PC-3 (cell line): ENCODE results near the gene LRBA. TPM values are rescaled to one million over a fixed set of nuclear protein-coding genes. Genes with fewer than 3 reads are reported as not detected.
"Not testable (repeated sequence)": the region's sequence is repeated elsewhere in the genome, so short reads cannot be mapped to it uniquely, and the experiment has no call there.

Source experiments
- ATAC-seq: fragments of 200-7000 bp; cut with Tn5 transposase; 2 replicates; pipeline ENCODE4 v1.9.1; 2020; ENCODE audit warnings: mild to moderate bottlenecking, moderate library complexity
- BruUV-seq: library from RNA; stranded (reverse); fragments of 400-500 nt; replicated peaks from 2 replicates; lab custom pipeline; 2021; lab: Mats Ljungman, UMichigan
- CTCF ChIA-PET: fragments of 300-600 bp; sonication (Branson Sonifier 250); formaldehyde crosslinking; loops from one replicate; lab custom pipeline; 2022; ENCODE audit warnings: antibody characterized with exemption; lab: Charles Lee
- POLR2A ChIA-PET: fragments of 300-600 bp; sonication (Branson Sonifier 250); formaldehyde crosslinking; loops from one replicate; lab custom pipeline; 2022; ENCODE audit warnings: antibody characterized with exemption; ENCODE audit not compliant: unreplicated experiment; lab: Charles Lee
- DNase-seq: peaks from one replicate; pipeline ENCODE4 v3.0.0-alpha.2; 2015
- H2AFZ ChIP-seq: fragments of 300-600 bp; sonication (generic); 2 replicates; pipeline ENCODE4 v1.6.0; 2016; ENCODE audit warnings: antibody characterized with exemption, low read length
- H3F3A ChIP-seq: fragments of 300-600 bp; sonication (generic); one replicate; pipeline ENCODE4 v1.6.0; 2017; ENCODE audit warnings: antibody characterized with exemption, low read length, control low read depth, mild to moderate bottlenecking; ENCODE audit not compliant: unreplicated experiment
- H3K27ac ChIP-seq: fragments of 300-600 bp; sonication (generic); 2 replicates; pipeline ENCODE4 v1.5.1; 2016; ENCODE audit warnings: mild to moderate bottlenecking, low read length
- H3K27me3 ChIP-seq: fragments of 300-600 bp; sonication (generic); 2 replicates; pipeline ENCODE4 v1.6.1; 2016; ENCODE audit warnings: low read length, mixed read lengths
- H3K36me3 ChIP-seq: fragments of 300-600 bp; sonication (generic); 2 replicates; pipeline ENCODE4 v1.6.1; 2016; ENCODE audit warnings: low read depth, mixed run types, low read length, mixed read lengths
- H3K4me1 ChIP-seq: fragments of 300-600 bp; sonication (generic); 2 replicates; pipeline ENCODE4 v1.5.1; 2016; ENCODE audit warnings: low read length; ENCODE audit not compliant: insufficient read depth
- H3K4me2 ChIP-seq: fragments of 300-600 bp; sonication (generic); 2 replicates; pipeline ENCODE4 v1.6.0; 2016; ENCODE audit warnings: low read length
- H3K4me3 ChIP-seq: fragments of 300-600 bp; sonication (generic); 2 replicates; pipeline ENCODE4 v1.5.1; 2016; ENCODE audit warnings: mild to moderate bottlenecking, low read length, mixed read lengths
- H3K79me2 ChIP-seq: fragments of 300-600 bp; sonication (generic); 2 replicates; pipeline ENCODE4 v1.6.1; 2017; ENCODE audit warnings: low read length, mixed read lengths
- H3K9ac ChIP-seq: fragments of 300-600 bp; sonication (generic); 2 replicates; pipeline ENCODE4 v1.6.0; 2016; ENCODE audit warnings: mild to moderate bottlenecking, low read length
- H3K9me2 ChIP-seq: fragments of 300-600 bp; sonication (generic); replicated peaks from 2 replicates; pipeline ENCODE4 v1.6.1; 2016; ENCODE audit warnings: mixed run types, low read length, mixed read lengths
- H3K9me3 ChIP-seq: fragments of 300-600 bp; sonication (generic); 2 replicates; pipeline ENCODE4 v1.6.1; 2016; ENCODE audit warnings: low read length, mixed read lengths
- H4K20me1 ChIP-seq: fragments of 300-600 bp; sonication (generic); 2 replicates; pipeline ENCODE4 v1.6.1; 2016; ENCODE audit warnings: low read length, mixed read lengths
- CTCF ChIP-seq: fragments of 300-600 bp; sonication (generic); conservative IDR thresholded peaks from 2 replicates; pipeline ENCODE4 v1.5.1; 2017; ENCODE audit warnings: antibody characterized with exemption, low read depth, mild to moderate bottlenecking, low read length
- EZH2 ChIP-seq: fragments of 300-600 bp; sonication (generic); IDR thresholded peaks from one replicate; pipeline ENCODE4 v1.6.1; 2017; ENCODE audit warnings: antibody characterized with exemption, mild to moderate bottlenecking, low read length; ENCODE audit not compliant: unreplicated experiment
- EZH2phosphoT487 ChIP-seq: fragments of 300-600 bp; sonication (generic); IDR thresholded peaks from 2 replicates; pipeline ENCODE4 v1.6.1; 2018; ENCODE audit warnings: mild to moderate bottlenecking, antibody characterized with exemption, low read length, borderline replicate concordance
- intact Hi-C: fragments of 100-400 bp; cut with micrococcal nuclease; formaldehyde crosslinking; loops from 2 replicates; pipeline ENCODE4 v1.9.0; 2023
- total RNA-seq: library from RNA; depleted of rRNA; stranded (reverse); fragments of >200 nt; gene quantifications from 2 replicates; pipeline ENCODE4 v1.2.3, GENCODE V29; 2014

Gene LRBA
- total RNA-seq, 1 experiment from 2014 or later = 40.8 TPM

DNA sequence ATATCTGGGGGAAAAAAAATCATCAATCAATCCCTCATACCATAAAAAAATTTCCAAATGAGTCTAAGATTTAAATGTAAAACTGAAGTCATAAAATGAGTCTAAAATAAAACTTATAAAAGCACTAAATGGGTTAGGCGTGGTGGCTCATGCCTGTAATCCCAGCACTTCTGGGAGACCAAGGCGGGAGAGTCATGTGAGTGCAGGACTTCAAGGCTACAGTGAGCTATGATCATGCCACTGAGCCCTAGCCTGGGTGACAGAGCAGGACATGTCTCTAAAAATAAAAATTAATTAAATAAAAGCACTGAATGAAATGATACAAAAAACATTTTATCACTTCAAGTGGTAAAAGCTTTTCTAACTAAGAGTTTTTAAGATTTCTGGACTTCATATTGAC is 83.3 kb downstream of the LRBA start:
- no TSS peak for BruUV-seq
- H2AFZ ChIP-seq = no peak overlapping the region
- H3K9me2 ChIP-seq = no peaks in the 10 kb centered on the region
- no peak overlapping the region for H3K4me3 ChIP-seq
- ChIA-PET POLR2A (no interaction called here), CTCF (no interaction called here)
- no peak overlapping the region for H3K9ac ChIP-seq
- ATAC-seq (no peak), DNase-seq (no peak)
- H3K9me3 ChIP-seq = no peaks in the 10 kb centered on the region
- no peak for TF ChIP-seq CTCF
- TF ChIP-seq EZH2phosphoT487 = no peak
- TF ChIP-seq EZH2 = no peak
- H3K79me2 ChIP-seq = peaks cover 3% of the 10 kb centered on the region; the same call in 1 of the 2 replicates
- H3K27me3 ChIP-seq = no peaks in the 10 kb centered on the region
- H4K20me1 ChIP-seq = no peaks in the 10 kb centered on the region
- no peak overlapping the region for H3K27ac ChIP-seq
- H3K36me3 ChIP-seq = no peaks in the 10 kb centered on the region
- H3F3A ChIP-seq = no peaks in the 10 kb centered on the region
- H3K4me1 ChIP-seq = no peaks in the 10 kb centered on the region
- intact Hi-C loops = no loop called here
- no peak overlapping the region for H3K4me2 ChIP-seq

DNA sequence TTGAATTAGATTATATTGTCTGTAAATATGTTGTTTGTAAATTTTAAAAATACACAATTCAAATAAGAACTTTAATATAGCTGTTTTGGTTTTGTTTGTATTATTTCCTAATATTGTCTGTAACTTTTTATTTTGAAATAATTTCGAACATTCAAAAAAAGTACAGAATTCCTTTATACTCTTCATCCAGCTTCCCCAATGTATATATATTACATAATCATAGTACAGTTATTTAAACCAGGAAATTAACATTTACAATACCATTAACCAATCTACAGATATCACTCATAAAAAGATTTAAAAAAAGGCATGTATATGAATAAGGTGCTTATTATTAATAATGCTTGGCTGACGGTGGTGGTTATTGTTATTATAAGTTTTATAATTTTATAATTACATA is 84.1 kb downstream of the LRBA start:
- Histone ChIP-seq H3K9me3 (no peaks in the 10 kb centered on the region), H3K4me2 (no peak overlapping the region), H3K36me3 (no peaks in the 10 kb centered on the region), H3K27ac (no peak overlapping the region), H3K9ac (no peak overlapping the region), H3K79me2 (no peaks in the 10 kb centered on the region), H3K4me1 (no peaks in the 10 kb centered on the region), H3K27me3 (no peaks in the 10 kb centered on the region), H2AFZ (no peak overlapping the region), H3K4me3 (no peak overlapping the region), H4K20me1 (no peaks in the 10 kb centered on the region), H3F3A (no peaks in the 10 kb centered on the region), H3K9me2 (no peaks in the 10 kb centered on the region)
- ChIA-PET CTCF (no interaction called here), POLR2A (no interaction called here)
- TF ChIP-seq CTCF (no peak), EZH2 (no peak), EZH2phosphoT487 (no peak)
- no peak for ATAC-seq
- BruUV-seq = no TSS peak
- intact Hi-C loops = no loop called here
- no peak for DNase-seq

- DNase-seq = no peak
- peaks cover 5% of the 10 kb centered on the region for H3F3A ChIP-seq
- no peaks in the 10 kb centered on the region; the same call in 1 of the 2 replicates for H4K20me1 ChIP-seq
- H3K27ac ChIP-seq = no peak overlapping the region
- no peaks in the 10 kb centered on the region for H3K27me3 ChIP-seq
- no peaks in the 10 kb centered on the region for H3K79me2 ChIP-seq
- H3K9ac ChIP-seq = no peak overlapping the region
- ATAC-seq = no peak
- H3K9me3 ChIP-seq = no peaks in the 10 kb centered on the region
- H3K36me3 ChIP-seq = no peaks in the 10 kb centered on the region
- intact Hi-C loops = no loop called here
- TF ChIP-seq CTCF = no peak
- TF ChIP-seq EZH2phosphoT487 = no peak
- no peak for TF ChIP-seq EZH2
- H3K4me1 ChIP-seq = peaks cover 19% of the 10 kb centered on the region
- CTCF ChIA-PET = no interaction called here
- no TSS peak for BruUV-seq
- no peaks in the 10 kb centered on the region for H3K9me2 ChIP-seq
- H2AFZ ChIP-seq = no peak overlapping the region
- POLR2A ChIA-PET = no interaction called here
- H3K4me2 ChIP-seq = no peak overlapping the region
- H3K4me3 ChIP-seq = no peak overlapping the region
Measured at GRCh38 chr4:150923945-150924344, 91.1 kb downstream of the LRBA start.

DNA sequence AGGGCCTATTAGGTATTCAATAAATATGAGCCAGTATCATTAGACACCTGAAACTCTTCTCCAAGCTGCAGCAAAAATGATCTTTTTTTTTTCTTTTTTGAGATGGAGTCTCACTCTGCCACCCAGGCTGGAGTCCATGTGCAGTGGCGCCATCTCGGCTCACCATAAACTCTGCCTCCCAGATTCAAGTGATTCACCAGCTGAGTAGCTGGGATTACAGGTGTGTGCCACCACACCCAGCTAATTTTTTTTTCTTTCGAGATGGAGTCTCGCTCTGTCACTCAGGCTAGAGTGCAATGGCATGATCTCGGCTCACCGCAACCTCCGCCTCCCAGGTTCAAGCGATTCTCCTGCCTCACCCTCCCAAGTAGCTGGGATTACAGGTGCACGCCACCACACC is 93.6 kb downstream of the LRBA start:
- H3K9ac ChIP-seq, H3K9me3 ChIP-seq, H4K20me1 ChIP-seq, H3K4me2 ChIP-seq, POLR2A ChIA-PET, H3K4me3 ChIP-seq, BruUV-seq, H3K36me3 ChIP-seq, ATAC-seq, H3K27me3 ChIP-seq, intact Hi-C loops, H3K79me2 ChIP-seq, CTCF ChIA-PET, H3K9me2 ChIP-seq, H2AFZ ChIP-seq, H3F3A ChIP-seq, H3K27ac ChIP-seq, DNase-seq: not testable (repeated sequence)
- peaks cover 30% of the 10 kb centered on the region for H3K4me1 ChIP-seq
